Measurements from ENCODE around the gene GRIN3A. TPM values are rescaled to one million over a fixed set of nuclear protein-coding genes. Genes with fewer than 3 reads are reported as not detected.

The GRIN3A gene
- total RNA-seq, 4 donors from 2014 or later, result 0.27 to 0.48 (median 0.37) TPM; not detected in 1

- in situ Hi-C loops (cut with MboI; ENCODE audit: low pct_ligation_motif_present in 1 of 4, low pct_unique_long_range_greater_than_20kb in 1 of 4, low sequenced_read_pairs in 3 of 4) (no loop called here), intact Hi-C loops (cut with DNase I; ENCODE audit: low total_unique reads) (no loop called here)
- no peaks in the 10 kb centered on the region for H3K4me1 ChIP-seq
- WGBS, 2 donors (ENCODE audit: low coverage in 1 of 2), result 43 to 44% methylated on average over 2 of the region's 2 CpGs
- H3K9me3 ChIP-seq, result no peaks in the 10 kb centered on the region
- H3K36me3 ChIP-seq, result no peaks in the 10 kb centered on the region
- no peak for TF ChIP-seq CTCF (IDR thresholded peaks at IDR 0.05)
- no peak for TF ChIP-seq POLR2A (IDR thresholded peaks at IDR 0.05)
- no peak for TF ChIP-seq EP300 (IDR thresholded peaks at IDR 0.05; ENCODE audit: low read depth)
- TF ChIP-seq POLR2AphosphoS5 (IDR thresholded peaks at IDR 0.05), result no peak
- H3K27ac ChIP-seq, result no peak overlapping the region
- DNase-seq, result no peak
- no peak overlapping the region for H3K4me3 ChIP-seq
- H3K27me3 ChIP-seq, result no peaks in the 10 kb centered on the region
Observed at GRCh38 chr9:101758304-101758930, 20.0 kb upstream of the GRIN3A start.

- H3K9me3 ChIP-seq, result no peaks in the 10 kb centered on the region
- TF ChIP-seq EP300 (IDR thresholded peaks at IDR 0.05; ENCODE audit: low read depth) (no peak), CTCF (IDR thresholded peaks at IDR 0.05) (no peak), POLR2A (IDR thresholded peaks at IDR 0.05) (no peak), POLR2AphosphoS5 (IDR thresholded peaks at IDR 0.05) (no peak)
- intact Hi-C loops (cut with DNase I; ENCODE audit: low total_unique reads), result no loop called here
- no peak for DNase-seq
- no peak overlapping the region for H3K4me3 ChIP-seq
- 79 to 85% methylated on average over 5 of the region's 5 CpGs for WGBS, 2 donors (ENCODE audit: low coverage in 1 of 2)
- no peaks in the 10 kb centered on the region for H3K4me1 ChIP-seq
- no peak overlapping the region for H3K27ac ChIP-seq
- no peaks in the 10 kb centered on the region for H3K36me3 ChIP-seq
- in situ Hi-C loops (cut with MboI; ENCODE audit: low pct_ligation_motif_present in 1 of 4, low pct_unique_long_range_greater_than_20kb in 1 of 4, low sequenced_read_pairs in 3 of 4), result no loop called here
- H3K27me3 ChIP-seq, result no peaks in the 10 kb centered on the region
Observed at GRCh38 chr9:101753716-101754115, 15.3 kb upstream of the GRIN3A start.

- no peaks in the 10 kb centered on the region for H3K27me3 ChIP-seq
- no peak overlapping the region for H3K27ac ChIP-seq
- H3K4me1 ChIP-seq, result no peaks in the 10 kb centered on the region
- in situ Hi-C loops (cut with MboI; ENCODE audit: low pct_ligation_motif_present in 1 of 4, low pct_unique_long_range_greater_than_20kb in 1 of 4, low sequenced_read_pairs in 3 of 4), result no loop called here
- no peaks in the 10 kb centered on the region for H3K9me3 ChIP-seq
- intact Hi-C loops (cut with DNase I; ENCODE audit: low total_unique reads), result no loop called here
- TF ChIP-seq EP300 (IDR thresholded peaks at IDR 0.05; ENCODE audit: low read depth) (no peak), CTCF (IDR thresholded peaks at IDR 0.05) (no peak), POLR2A (IDR thresholded peaks at IDR 0.05) (no peak), POLR2AphosphoS5 (IDR thresholded peaks at IDR 0.05) (no peak)
- H3K4me3 ChIP-seq, result no peak overlapping the region
- no peak for DNase-seq
- H3K36me3 ChIP-seq, result no peaks in the 10 kb centered on the region
- WGBS, 2 donors (ENCODE audit: low coverage in 1 of 2), result 84 to 92% methylated on average over 2 of the region's 2 CpGs
Observed at GRCh38 chr9:101751895-101752294, 13.4 kb upstream of the GRIN3A start.

GRCh38 chr9:101739311-101739710 is 864 bp upstream of the GRIN3A start:
- no peaks in the 10 kb centered on the region for H3K36me3 ChIP-seq
- peaks cover 7 to 19% (median 14%) of the 10 kb centered on the region in 4 donors for H3K4me1 ChIP-seq
- no peaks in the 10 kb centered on the region for H3K9me3 ChIP-seq
- in situ Hi-C loops (cut with MboI; ENCODE audit: low pct_ligation_motif_present in 1 of 4, low pct_unique_long_range_greater_than_20kb in 1 of 4, low sequenced_read_pairs in 3 of 4) (no loop called here), intact Hi-C loops (cut with DNase I; ENCODE audit: low total_unique reads) (no loop called here)
- peaks cover 81% of the 10 kb centered on the region for H3K27me3 ChIP-seq
- TF ChIP-seq POLR2A (IDR thresholded peaks at IDR 0.05) (no peak), EP300 (IDR thresholded peaks at IDR 0.05; ENCODE audit: low read depth) (no peak), CTCF (IDR thresholded peaks at IDR 0.05) (no peak), POLR2AphosphoS5 (IDR thresholded peaks at IDR 0.05) (no peak)
- H3K4me3 ChIP-seq, result no peak overlapping the region
- DNase-seq, result no peak
- WGBS, 2 donors (ENCODE audit: low coverage in 1 of 2), result 0 to 5% methylated on average over 2 of the region's 2 CpGs
- no peak overlapping the region for H3K27ac ChIP-seq

All from transverse colon (tissue), 4 donors.